KOPT-K1 (cell line): ENCODE measurements around the gene TNNI2.

ENCODE experiments used
- H3K27ac ChIP-seq: fragments of 200-600 bp; sonication (generic); 2 replicates; pipeline ENCODE4 v1.5.1; 2016; ENCODE audit warnings: antibody characterized with exemption, mild to moderate bottlenecking, low read depth, low read length; ENCODE audit not compliant: poor library complexity, severe bottlenecking
- H3K36me3 ChIP-seq: fragments of 200-600 bp; sonication (generic); 2 replicates; pipeline ENCODE4 v1.5.1; 2017; ENCODE audit warnings: antibody characterized with exemption, mild to moderate bottlenecking, low read length, moderate library complexity; ENCODE audit not compliant: insufficient read depth
- H3K9me3 ChIP-seq: fragments of 200-600 bp; sonication (generic); 2 replicates; pipeline ENCODE4 v1.5.1; 2017; ENCODE audit warnings: antibody characterized with exemption, low read length, mild to moderate bottlenecking; ENCODE audit not compliant: insufficient read depth, poor library complexity, severe bottlenecking

Gene TNNI2

GRCh38 chr11:1855886-1856265 lies 17.1 kb downstream of the TNNI2 start:
- Histone ChIP-seq H3K9me3 (no peaks in the 10 kb centered on the region), H3K36me3 (no peaks in the 10 kb centered on the region), H3K27ac (no peak overlapping the region)

GRCh38 chr11:1856306-1857005 lies 17.7 kb downstream of the TNNI2 start:
- Histone ChIP-seq H3K9me3 (no peaks in the 10 kb centered on the region), H3K27ac (no peak overlapping the region), H3K36me3 (no peaks in the 10 kb centered on the region)

- Histone ChIP-seq H3K27ac (no peak overlapping the region), H3K9me3 (no peaks in the 10 kb centered on the region), H3K36me3 (no peaks in the 10 kb centered on the region)
Measured at GRCh38 chr11:1857064-1857463, 18.3 kb downstream of the TNNI2 start.

GRCh38 chr11:1858154-1858553 lies 19.4 kb downstream of the TNNI2 start:
- H3K36me3 ChIP-seq = no peaks in the 10 kb centered on the region

GRCh38 chr11:1858576-1858975 lies 19.8 kb downstream of the TNNI2 start:
- H3K9me3 ChIP-seq = no peaks in the 10 kb centered on the region
- no peak overlapping the region for H3K27ac ChIP-seq
- no peaks in the 10 kb centered on the region for H3K36me3 ChIP-seq

More at GRCh38 chr11:1858154-1858553, 19.4 kb downstream of the TNNI2 start:
- no peaks in the 10 kb centered on the region for H3K9me3 ChIP-seq
- no peak overlapping the region for H3K27ac ChIP-seq

GRCh38 chr11:1859004-1859403 lies 20.2 kb downstream of the TNNI2 start:
- no peak overlapping the region for H3K27ac ChIP-seq
- H3K36me3 ChIP-seq = no peaks in the 10 kb centered on the region
- no peaks in the 10 kb centered on the region for H3K9me3 ChIP-seq

- no peaks in the 10 kb centered on the region for H3K9me3 ChIP-seq
- H3K36me3 ChIP-seq = no peaks in the 10 kb centered on the region
- no peak overlapping the region for H3K27ac ChIP-seq
Measured at GRCh38 chr11:1860108-1860507, 21.3 kb downstream of the TNNI2 start.

GRCh38 chr11:1861435-1862411 lies 22.9 kb downstream of the TNNI2 start:
- Histone ChIP-seq H3K36me3 (no peaks in the 10 kb centered on the region), H3K27ac (no peak overlapping the region)

GRCh38 chr11:1862588-1863351 lies 24.0 kb downstream of the TNNI2 start:
- H3K36me3 ChIP-seq = no peaks in the 10 kb centered on the region
- no peak overlapping the region for H3K27ac ChIP-seq
- H3K9me3 ChIP-seq = no peaks in the 10 kb centered on the region

More at GRCh38 chr11:1861435-1862411, 22.9 kb downstream of the TNNI2 start:
- H3K9me3 ChIP-seq = no peaks in the 10 kb centered on the region

GRCh38 chr11:1863352-1864216 lies 24.8 kb downstream of the TNNI2 start:
- no peaks in the 10 kb centered on the region for H3K9me3 ChIP-seq
- no peak overlapping the region for H3K27ac ChIP-seq
- H3K36me3 ChIP-seq = no peaks in the 10 kb centered on the region

GRCh38 chr11:1864231-1864630 lies 25.4 kb downstream of the TNNI2 start:
- Histone ChIP-seq H3K27ac (no peak overlapping the region), H3K9me3 (no peaks in the 10 kb centered on the region), H3K36me3 (no peaks in the 10 kb centered on the region)

- no peaks in the 10 kb centered on the region for H3K9me3 ChIP-seq
- H3K36me3 ChIP-seq = no peaks in the 10 kb centered on the region
- no peak overlapping the region for H3K27ac ChIP-seq
Measured at GRCh38 chr11:1864831-1865665, 26.3 kb downstream of the TNNI2 start.

GRCh38 chr11:1866226-1866625 lies 27.4 kb downstream of the TNNI2 start:
- Histone ChIP-seq H3K9me3 (no peaks in the 10 kb centered on the region), H3K36me3 (no peaks in the 10 kb centered on the region), H3K27ac (no peak overlapping the region)
